Retinal pigment epithelial cell (primary cell): ENCODE results near the gene ACOXL.

ENCODE experiments used
- DNase-seq: peaks from one replicate; pipeline ENCODE4 v3.0.0-alpha.2; 2010; ENCODE audit warnings: low read depth
- H3K4me3 ChIP-seq: 2 replicates; pipeline ENCODE4 v1.5.1; 2011; ENCODE audit warnings: mild to moderate bottlenecking, low read length, control low read depth, moderate library complexity
- CTCF ChIP-seq: conservative IDR thresholded peaks from 2 replicates; pipeline ENCODE4 v1.5.1; 2011; ENCODE audit warnings: low read depth, low read length, control low read depth, inconsistent platforms

ACOXL gene

GRCh38 chr2:110804433-110804832 is 72.1 kb downstream of the ACOXL start:
- no peak overlapping the region for H3K4me3 ChIP-seq

GRCh38 chr2:110804915-110805314 is 72.5 kb downstream of the ACOXL start:
- DNase-seq: no peak
- no peak for TF ChIP-seq CTCF
- H3K4me3 ChIP-seq: no peak overlapping the region

More at GRCh38 chr2:110804433-110804832, 72.1 kb downstream of the ACOXL start:
- no peak for TF ChIP-seq CTCF
- DNase-seq: no peak

GRCh38 chr2:110805894-110806452 is 73.6 kb downstream of the ACOXL start:
- no peak for DNase-seq
- no peak for TF ChIP-seq CTCF
- H3K4me3 ChIP-seq: no peak overlapping the region

GRCh38 chr2:110807522-110807921 is 75.1 kb downstream of the ACOXL start:
- H3K4me3 ChIP-seq: no peak overlapping the region
- no peak for DNase-seq

GRCh38 chr2:110810404-110810803 is 78.0 kb downstream of the ACOXL start:
- H3K4me3 ChIP-seq: no peak overlapping the region
- no peak for DNase-seq
- TF ChIP-seq CTCF: no peak

More at GRCh38 chr2:110807522-110807921, 75.1 kb downstream of the ACOXL start:
- no peak for TF ChIP-seq CTCF

GRCh38 chr2:110812726-110813645 is 80.6 kb downstream of the ACOXL start:
- no peak for DNase-seq
- no peak for TF ChIP-seq CTCF
- no peak overlapping the region for H3K4me3 ChIP-seq

- no peak for TF ChIP-seq CTCF
- no peak overlapping the region for H3K4me3 ChIP-seq
- DNase-seq: no peak
Observed at GRCh38 chr2:110813896-110814295, 81.5 kb downstream of the ACOXL start.
